Measurements from ENCODE around the gene IRAG1.

IRAG1 gene

DNA sequence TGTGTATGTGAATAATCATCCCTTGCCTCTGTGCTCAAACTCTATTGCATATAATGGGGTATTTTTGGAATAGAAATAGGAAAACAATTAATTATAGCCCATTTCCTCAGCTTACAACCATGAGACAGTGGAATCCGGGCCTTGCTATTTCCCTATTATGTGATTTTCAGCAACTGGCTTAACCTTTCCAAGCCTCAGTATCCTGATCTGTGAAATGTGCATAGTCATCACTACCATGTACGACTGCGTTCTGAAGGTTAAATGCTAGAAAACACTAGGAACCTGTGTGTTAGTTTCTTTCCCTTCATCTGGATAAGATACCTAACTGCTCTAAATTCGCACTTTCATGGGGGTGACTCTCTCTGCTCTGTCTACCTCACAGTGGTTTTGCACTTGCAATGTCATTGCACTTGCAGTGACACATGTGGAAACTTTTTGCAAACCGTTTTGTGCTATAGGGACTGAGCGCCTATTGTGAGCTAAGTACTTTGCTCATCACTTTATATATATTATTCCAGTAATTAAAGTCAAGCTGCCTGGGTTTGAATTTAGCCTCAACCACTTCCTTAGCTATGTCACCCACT lies 48.3 kb downstream of the IRAG1 start:
- POLR2A ChIA-PET = no interaction called here
- TF ChIP-seq CTCF (IDR thresholded peaks at IDR 0.05; ENCODE audit: insufficient read depth, low read length, missing control alignments) = no peak
- CTCF ChIA-PET = interaction anchor here (1.3 to 2.6 kb wide), 2 partner anchors 10 to 15 kb away, joined by 4 to 18 read pairs; no protein-coding TSS in a partner anchor
- no peak for DNase-seq (ENCODE audit: low read depth, low spot score)
- H3K4me3 ChIP-seq (ENCODE audit: low read depth, low read length) = no peak overlapping the region
